NCI-H446 (cell line): Measurements from ENCODE around the gene CEP250.
"Not testable (repeated sequence)": the region's sequence is repeated elsewhere in the genome, so short reads cannot be mapped to it uniquely, and the experiment has no call there.

Source experiments
- DNase-seq, 2 experiments: peaks; one replicate each; lab custom pipeline; 2025; lab: John Stamatoyannopoulos, UW

CEP250 gene

GRCh38 chr20:35523298-35523888, 68.0 kb downstream of the CEP250 start:
- DNase-seq: no peak

DNA sequence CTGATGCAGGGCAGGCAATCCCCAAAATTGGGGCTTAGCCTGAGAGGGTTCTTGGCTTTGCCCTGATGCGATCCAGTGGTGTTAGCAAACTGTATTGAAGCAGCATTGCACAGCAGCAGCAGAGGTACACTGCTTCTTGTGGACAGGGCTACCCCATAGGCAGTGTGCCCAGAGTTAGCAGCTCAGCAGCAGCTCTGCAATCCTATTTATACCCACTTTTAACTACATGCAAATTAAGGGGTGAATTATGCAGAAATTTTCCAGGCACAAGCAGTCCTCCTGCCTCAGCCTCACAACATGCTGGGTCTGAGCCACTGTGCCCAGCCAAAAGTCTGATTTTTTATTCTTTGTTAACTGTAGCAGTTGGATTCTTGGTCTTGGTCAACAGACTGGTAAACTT, 70.2 kb downstream of the CEP250 start:
- no peak for DNase-seq

- no peak for DNase-seq
Observed at GRCh38 chr20:35527122-35527769, 71.8 kb downstream of the CEP250 start.

GRCh38 chr20:35529552-35529951, 74.2 kb downstream of the CEP250 start, which contains the start of gene C20orf173:
TSS of gene C20orf173 (minus strand) at chr20:35529652. CDS start at chr20:35529373, 279 bp downstream.
- DNase-seq: no peak

GRCh38 chr20:35539756-35540212, 84.4 kb downstream of the CEP250 start:
- DNase-seq: peak; percentile 27 to 80

- DNase-seq: no peak
Observed at GRCh38 chr20:35541118-35541782, 85.9 kb downstream of the CEP250 start.

- DNase-seq: peak; percentile 92 to 97
Observed at GRCh38 chr20:35541783-35542662, 86.6 kb downstream of the CEP250 start, which contains the start of gene ERGIC3. TSS of gene ERGIC3 (plus strand) at chr20:35542078. CDS start at chr20:35542098, 20 bp downstream.

GRCh38 chr20:35542990-35543389, 87.6 kb downstream of the CEP250 start:
- no peak for DNase-seq

GRCh38 chr20:35544436-35544835, 89.0 kb downstream of the CEP250 start:
- DNase-seq: no peak

GRCh38 chr20:35544941-35545340, 89.5 kb downstream of the CEP250 start:
- peak in 1 of 2 experiments; percentile 10 for DNase-seq

- no peak for DNase-seq
Observed at GRCh38 chr20:35546127-35546526, 90.7 kb downstream of the CEP250 start.

- no peak for DNase-seq
Observed at GRCh38 chr20:35547329-35547728, 91.9 kb downstream of the CEP250 start.

DNA sequence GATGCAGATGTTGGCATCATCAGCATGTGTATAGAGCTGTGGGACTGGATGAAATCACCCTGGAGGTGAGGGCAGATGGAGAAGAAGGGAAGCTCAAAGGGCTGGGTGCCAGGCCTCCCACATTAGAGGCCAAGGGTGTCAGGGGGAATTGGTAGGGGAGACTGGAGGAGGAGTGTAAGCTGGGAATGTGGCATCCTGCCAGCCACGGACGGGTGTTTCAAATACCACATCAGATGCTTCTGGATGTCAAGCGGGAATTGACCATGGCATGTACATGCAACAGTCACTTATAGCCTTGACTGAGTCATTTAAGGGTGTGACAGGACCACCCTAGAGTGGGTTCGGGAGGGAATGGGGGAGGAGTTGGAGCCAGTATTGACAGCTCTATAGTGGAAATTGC, 96.1 kb downstream of the CEP250 start:
- no peak for DNase-seq

DNA sequence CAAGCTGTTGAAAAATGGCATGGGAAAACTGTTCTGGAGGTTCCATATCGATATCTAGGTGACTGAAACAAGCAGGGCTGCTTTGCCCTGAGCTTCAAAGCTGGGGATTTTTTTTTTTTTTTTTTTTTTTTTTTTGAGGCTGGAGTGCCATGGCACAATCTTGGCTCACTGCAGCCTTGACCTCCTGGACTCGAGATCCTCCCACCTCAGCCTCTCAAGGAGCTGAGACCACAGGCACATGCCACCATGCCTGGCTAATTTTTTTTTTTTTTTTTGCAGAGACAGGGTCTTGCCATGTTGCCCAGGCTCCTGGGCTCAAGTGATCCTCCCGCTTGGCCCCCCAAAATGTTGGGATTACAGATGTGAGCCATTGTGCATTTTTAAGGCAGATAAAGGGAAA, 97.5 kb downstream of the CEP250 start:
- no peak for DNase-seq

GRCh38 chr20:35555461-35555860, 100.1 kb downstream of the CEP250 start:
- DNase-seq: not testable (repeated sequence)

GRCh38 chr20:35555951-35556645, 100.7 kb downstream of the CEP250 start:
- DNase-seq: no peak

- DNase-seq: no peak
Observed at GRCh38 chr20:35556871-35557270, 101.5 kb downstream of the CEP250 start.

- no peak for DNase-seq
Observed at GRCh38 chr20:35558451-35558850, 103.1 kb downstream of the CEP250 start.

GRCh38 chr20:35559042-35559693, 103.8 kb downstream of the CEP250 start:
- no peak for DNase-seq

DNA sequence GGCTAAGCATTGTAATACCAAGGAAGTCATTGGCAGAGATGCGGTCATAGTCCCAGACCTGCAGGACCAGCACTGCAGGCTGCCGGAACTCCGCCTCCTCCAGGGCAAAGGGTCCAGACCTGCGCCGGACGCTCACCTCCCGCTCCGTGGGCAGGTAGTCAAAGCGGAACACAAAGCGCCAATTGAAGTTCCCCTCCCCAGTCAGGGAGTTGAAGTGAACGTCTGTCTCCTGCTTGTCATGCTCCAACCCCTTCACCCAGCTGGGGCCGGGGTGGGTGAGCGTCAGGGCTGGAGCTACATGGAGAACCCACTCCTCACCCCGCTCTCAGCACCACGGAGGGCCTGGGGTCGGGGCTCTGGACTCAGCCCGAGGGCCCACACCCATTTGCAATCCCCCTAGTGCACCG, 104.7 kb downstream of the CEP250 start:
- DNase-seq: no peak

DNA sequence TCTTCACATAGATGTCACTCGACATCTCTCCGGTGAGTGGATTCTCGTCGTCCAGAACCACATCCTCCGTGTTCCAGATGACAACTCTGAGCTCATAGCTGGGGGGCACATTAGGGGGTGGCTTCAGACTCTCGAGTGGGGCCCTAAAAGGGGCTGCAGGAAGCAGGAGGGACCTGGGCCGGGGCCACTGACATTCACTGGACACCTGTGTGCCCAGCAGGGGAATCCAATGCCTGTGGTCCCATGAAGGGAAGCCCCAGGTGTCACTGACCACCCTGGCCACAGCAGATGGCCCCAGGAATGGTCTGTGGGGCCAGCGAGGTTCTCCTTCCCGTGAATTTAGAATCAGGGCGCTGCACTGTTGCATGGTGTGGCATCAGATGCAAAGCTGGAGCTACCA, 105.1 kb downstream of the CEP250 start:
- DNase-seq: no peak
